ENCODE results near the gene CDH22.

The CDH22 gene

GRCh38 chr20:46215913-46216707, 92.2 kb downstream of the CDH22 start:
- DNase-seq (ENCODE audit: low read depth), result no peak
- H3K4me3 ChIP-seq (ENCODE audit: low read depth, low read length), result no peak overlapping the region

DNA sequence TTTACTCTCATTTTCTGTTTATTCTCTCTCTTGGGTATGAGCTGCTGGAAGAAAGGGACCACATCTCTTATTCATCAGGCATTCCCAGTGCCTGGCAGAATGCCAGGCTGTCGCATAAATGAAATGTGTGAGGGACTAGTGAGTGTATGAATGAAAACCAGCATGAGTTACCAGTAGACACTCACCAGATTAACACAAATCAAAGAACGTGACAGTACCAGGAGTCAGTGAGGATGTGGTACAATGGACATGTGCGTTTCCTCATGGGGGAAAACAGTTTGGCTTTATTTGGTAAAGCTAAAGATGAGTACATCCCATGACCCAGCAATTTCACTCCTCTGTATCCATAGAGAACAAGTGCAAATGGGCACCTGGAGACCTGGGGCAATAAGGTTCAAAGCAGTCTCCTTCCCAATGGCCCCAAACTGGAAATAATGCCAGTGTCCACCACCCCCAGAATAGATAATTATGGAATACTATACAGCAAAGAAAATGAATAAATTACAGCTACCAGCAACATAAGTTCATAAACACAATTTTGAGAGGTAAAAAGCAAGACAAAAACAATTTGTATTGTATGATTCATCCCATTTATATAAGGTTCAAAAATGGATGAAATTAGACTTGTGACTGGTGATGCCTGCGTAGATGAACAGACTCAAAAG, 93.3 kb downstream of the CDH22 start:
- TF ChIP-seq, protein P1, sequence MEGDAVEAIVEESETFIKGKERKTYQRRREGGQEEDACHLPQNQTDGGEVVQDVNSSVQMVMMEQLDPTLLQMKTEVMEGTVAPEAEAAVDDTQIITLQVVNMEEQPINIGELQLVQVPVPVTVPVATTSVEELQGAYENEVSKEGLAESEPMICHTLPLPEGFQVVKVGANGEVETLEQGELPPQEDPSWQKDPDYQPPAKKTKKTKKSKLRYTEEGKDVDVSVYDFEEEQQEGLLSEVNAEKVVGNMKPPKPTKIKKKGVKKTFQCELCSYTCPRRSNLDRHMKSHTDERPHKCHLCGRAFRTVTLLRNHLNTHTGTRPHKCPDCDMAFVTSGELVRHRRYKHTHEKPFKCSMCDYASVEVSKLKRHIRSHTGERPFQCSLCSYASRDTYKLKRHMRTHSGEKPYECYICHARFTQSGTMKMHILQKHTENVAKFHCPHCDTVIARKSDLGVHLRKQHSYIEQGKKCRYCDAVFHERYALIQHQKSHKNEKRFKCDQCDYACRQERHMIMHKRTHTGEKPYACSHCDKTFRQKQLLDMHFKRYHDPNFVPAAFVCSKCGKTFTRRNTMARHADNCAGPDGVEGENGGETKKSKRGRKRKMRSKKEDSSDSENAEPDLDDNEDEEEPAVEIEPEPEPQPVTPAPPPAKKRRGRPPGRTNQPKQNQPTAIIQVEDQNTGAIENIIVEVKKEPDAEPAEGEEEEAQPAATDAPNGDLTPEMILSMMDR (IDR thresholded peaks at IDR 0.05; ENCODE audit: control insufficient read depth, extremely low read depth, insufficient read depth), result no peak

More at GRCh38 chr20:46215913-46216707, 92.2 kb downstream of the CDH22 start:
- TF ChIP-seq, protein P1 (IDR thresholded peaks at IDR 0.05; ENCODE audit: control insufficient read depth, extremely low read depth, insufficient read depth), result no peak

GRCh38 chr20:46213946-46214823, 94.1 kb downstream of the CDH22 start:
- no peak for DNase-seq (ENCODE audit: low read depth)

More for the DNA sequence above, 93.3 kb downstream of the CDH22 start:
- H3K4me3 ChIP-seq (ENCODE audit: low read depth, low read length), result no peak overlapping the region
- no peak for DNase-seq (ENCODE audit: low read depth)

DNA sequence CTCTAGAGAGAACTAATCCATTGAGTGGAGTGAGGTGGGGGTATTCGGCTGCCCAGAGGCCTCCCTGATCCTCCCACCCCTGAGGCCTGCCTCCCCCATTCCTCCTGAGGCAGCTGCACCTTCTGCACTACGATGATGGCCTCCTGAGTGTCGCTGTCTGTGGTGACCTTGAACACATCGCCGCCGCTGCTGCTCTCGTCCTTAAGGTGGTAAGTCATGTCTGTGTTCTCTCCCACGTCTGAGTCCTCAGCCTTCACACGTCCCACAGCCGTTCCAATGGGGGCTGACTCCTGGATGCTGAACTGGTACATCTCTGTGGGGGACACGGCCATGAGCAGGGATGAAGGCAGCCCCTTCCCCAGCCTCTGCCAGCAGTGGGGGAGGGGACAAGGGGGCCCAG, 95.4 kb downstream of the CDH22 start:
- no peak overlapping the region for H3K4me3 ChIP-seq (ENCODE audit: low read depth, low read length)
- DNase-seq (ENCODE audit: low read depth), result no peak
- TF ChIP-seq, protein P1 (IDR thresholded peaks at IDR 0.05; ENCODE audit: control insufficient read depth, extremely low read depth, insufficient read depth), result no peak

More at GRCh38 chr20:46213946-46214823, 94.1 kb downstream of the CDH22 start:
- TF ChIP-seq, protein P1 (IDR thresholded peaks at IDR 0.05; ENCODE audit: control insufficient read depth, extremely low read depth, insufficient read depth), result no peak
- H3K4me3 ChIP-seq (ENCODE audit: low read depth, low read length), result no peak overlapping the region

DNA sequence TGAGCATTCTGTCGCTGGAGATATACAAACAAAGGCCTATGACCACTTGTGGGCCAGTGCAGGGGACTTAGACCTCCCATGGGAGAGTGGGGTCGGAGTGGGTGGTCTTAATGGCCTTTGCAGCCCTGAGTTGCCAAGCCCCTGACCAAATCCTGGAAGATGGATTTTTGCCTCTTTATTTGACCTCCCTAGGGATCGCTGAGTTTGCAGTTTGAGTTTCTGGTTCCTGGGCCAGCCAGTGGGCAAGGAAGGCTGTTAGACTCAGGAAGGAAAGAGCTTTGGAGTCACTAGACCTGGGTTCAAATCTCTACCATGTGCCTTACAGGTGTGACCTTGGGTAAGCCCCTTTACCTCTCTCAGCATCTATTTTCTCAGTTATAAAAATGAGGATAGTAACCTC, 96.0 kb downstream of the CDH22 start:
- TF ChIP-seq, protein P1 (IDR thresholded peaks at IDR 0.05; ENCODE audit: control insufficient read depth, extremely low read depth, insufficient read depth), result no peak
- no peak for DNase-seq (ENCODE audit: low read depth)
- H3K4me3 ChIP-seq (ENCODE audit: low read depth, low read length), result no peak overlapping the region

DNA sequence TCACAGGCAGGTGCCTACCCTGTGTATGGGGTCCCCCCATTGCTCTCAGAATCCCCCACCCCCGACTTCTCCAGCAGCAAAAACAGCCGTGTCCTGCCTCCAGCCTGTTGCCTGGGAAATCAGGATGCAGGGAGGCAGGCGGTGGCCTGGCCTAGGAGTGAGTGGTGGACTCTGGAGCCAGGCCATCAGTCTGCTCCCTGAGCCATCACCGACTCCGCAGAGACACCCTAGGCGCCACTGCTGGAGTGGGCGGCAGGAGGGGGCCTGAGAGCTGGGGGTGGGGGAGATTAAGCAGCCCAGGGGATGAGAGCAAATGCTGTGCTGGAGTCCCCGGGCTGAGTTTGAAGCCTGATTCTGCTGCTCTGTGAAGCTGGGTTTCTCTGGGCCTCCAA, 97.0 kb downstream of the CDH22 start:
- no peak for DNase-seq (ENCODE audit: low read depth)
- TF ChIP-seq, protein P1 (IDR thresholded peaks at IDR 0.05; ENCODE audit: control insufficient read depth, extremely low read depth, insufficient read depth), result no peak
- H3K4me3 ChIP-seq (ENCODE audit: low read depth, low read length), result no peak overlapping the region

Measured in LNCaP clone FGC (cell line).